GM19035 (cell line): ENCODE results near the gene TEX2.

ENCODE experiments used
- ATAC-seq: cut with Tn5 transposase; IDR thresholded peaks from one replicate; pipeline ENCODE4 v1.9.1; 2021; ENCODE audit not compliant: unreplicated experiment

The TEX2 gene

DNA sequence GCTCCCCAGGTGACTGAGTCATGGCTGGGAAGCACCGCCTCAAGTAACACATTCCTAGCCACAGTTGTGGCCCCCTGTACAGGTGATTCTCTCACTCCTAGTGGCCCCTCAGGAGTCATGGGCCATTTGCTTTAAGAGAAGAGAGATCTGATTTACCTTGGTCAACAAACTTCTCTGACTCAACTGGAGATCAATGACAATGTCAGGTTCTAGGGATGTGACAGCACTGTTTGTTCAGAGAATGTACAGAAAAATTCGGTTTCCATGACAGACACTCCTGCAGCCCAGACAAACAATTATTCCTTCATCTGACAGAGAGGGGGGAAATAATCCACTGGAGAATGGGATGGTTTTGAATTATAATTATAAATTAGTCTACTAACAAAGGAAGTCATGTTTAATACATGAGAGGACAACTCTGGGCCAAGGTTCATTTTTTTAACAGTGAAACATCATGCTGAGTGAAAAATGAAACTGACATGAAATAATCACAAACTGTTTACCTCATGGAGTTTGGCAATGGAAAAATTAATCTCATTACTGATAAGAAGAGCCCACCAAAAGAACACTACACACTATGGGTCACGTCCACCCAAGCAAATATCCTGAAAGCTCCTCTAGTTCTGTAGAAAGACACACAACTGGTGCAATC lies 142.8 kb downstream of the TEX2 start:
- ATAC-seq, result peak; percentile 10

DNA sequence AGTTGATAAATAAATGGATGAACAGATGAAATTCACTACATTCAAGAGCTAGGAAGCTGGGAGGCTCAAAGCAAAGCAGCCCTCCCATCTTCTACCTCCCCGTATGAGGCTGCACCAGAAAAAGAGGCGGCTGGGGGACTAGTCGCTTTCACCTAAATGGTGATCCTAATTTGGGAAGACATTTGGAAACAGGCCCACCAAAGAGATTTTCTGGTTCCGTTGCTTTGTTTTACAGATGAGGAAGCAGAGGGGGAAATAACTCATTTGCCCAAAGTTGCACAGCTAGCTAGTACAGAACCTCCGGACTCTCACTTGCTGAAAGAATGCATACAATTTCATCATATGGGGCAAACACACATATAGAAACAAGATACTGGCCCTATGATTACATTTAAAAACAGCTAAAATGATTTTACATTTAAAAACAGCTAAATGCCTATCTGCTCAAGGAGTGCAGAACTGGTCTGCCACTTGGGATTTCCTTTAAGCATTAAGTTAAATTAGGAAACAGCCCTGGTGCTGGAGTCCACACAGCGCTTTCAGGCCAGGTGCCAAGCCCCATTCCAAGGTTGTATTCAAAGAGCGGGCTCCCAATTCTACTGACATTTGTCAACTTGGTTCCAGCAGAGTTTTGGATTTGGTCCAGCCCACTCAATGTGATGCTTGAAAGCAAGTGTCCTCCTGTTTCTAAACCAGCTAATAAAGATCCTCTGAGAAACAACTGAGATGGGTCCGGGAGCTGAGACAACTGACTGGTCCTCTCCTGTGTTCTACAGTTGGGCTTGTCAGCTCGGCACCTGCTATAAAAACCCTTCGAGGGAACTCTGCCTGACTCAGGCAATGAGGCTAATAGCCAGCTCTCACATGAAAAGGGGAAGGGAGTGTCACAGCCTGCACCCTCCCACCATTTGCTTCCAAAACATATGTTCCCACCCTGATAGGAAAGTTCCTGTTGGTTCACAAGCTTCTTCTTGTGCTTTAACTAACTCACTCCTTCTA lies 144.8 kb downstream of the TEX2 start:
- no peak for ATAC-seq

DNA sequence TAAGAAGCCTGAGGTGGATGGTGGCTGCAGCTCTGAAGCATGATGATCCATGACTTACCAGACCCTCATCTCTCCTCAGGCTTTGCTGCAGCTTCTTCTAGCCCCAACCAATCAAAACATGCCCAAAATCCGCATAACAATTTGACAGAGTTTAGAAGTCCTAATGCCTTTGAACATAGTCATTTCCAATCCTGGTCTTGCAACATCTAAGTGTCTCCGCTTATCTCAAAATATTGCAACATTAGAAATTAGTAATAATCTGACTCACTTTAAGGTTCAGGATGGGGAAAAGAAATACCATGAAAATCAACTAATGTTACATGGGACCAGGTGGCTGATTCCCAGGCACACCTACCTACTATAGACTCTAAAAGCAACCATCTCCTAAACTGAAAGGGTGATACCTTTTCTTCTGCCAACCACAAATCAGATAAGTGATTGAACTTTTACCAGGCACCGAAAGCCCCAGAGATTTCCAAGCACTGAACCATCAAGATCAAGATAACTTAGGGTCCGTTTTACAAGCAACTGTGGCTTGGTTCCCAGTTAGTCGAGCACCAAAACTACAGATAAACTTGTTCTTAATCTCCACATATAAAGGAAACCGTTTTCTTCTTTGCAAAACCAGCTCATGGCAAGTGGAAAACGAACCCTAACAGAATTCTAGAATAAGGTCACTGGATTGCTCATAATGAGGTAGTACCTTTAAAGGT lies 147.1 kb downstream of the TEX2 start:
- no peak for ATAC-seq

DNA sequence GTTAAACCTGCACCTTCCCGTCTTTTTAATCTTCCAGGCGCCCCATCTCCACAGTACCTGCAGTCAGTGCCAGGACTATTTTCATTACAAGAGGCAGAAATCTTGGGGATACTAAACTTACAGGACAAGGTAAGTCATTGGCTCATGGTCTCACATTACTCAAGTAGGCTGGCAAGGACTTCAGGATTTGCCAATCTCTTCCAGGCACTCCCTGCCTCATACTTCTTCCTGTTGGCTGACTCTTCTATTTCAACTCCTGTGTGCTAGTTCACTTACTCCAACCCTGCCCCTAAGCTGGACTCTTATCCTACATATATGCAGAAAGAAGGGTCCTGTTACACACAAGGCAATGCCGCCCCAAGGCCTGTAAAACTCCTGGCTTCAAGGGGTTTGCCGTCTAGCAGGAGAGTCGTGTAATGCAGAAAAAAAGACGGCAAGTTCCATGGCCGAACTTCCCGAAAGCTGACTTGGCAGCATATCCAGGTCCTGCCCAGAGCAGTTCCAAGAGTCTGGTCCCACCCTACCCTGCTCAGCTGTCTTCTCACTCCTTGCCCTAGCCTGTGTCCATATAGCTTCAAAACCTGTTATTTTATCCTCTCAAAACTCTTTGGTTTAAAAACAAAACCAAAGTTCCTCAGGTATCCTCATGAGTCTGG lies 147.9 kb downstream of the TEX2 start:
- ATAC-seq, result no peak

DNA sequence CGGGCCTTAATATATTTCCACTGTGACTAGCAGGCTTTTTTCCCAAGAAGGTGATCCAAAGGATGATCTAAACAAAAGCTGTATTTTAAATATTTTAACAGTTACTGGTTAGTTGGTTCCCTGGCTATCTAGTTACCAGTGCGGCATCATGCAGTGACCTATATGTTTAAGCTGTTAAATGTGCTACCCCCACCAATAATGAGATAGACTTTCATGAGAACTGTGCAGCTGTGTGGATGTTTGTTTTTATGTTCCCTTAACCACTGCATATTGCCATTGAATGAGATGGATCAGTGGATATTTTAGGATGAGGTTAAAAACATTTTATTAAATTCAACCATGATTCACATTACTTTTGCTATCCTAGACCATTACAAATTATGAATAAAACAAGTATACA lies 150.1 kb downstream of the TEX2 start:
- ATAC-seq, result no peak

DNA sequence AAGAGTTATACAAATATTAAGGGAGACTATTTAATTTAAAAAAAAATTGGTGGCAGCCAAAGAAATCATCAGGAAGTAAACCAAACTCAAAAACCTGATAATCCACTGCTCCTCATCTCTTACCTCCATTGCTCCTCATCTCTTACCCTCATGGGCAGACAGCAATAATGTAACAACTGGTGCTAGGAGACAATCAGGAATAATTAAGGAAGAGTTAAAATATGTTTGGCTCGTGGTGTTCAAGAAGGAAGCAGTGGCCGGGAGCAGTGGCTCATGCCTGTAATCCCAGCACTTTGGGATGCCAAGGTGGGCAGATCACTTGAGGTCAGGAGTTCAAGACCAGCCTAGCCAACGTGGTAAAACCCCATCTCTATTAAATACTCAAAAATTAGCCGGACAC lies 151.2 kb downstream of the TEX2 start:
- no peak for ATAC-seq

DNA sequence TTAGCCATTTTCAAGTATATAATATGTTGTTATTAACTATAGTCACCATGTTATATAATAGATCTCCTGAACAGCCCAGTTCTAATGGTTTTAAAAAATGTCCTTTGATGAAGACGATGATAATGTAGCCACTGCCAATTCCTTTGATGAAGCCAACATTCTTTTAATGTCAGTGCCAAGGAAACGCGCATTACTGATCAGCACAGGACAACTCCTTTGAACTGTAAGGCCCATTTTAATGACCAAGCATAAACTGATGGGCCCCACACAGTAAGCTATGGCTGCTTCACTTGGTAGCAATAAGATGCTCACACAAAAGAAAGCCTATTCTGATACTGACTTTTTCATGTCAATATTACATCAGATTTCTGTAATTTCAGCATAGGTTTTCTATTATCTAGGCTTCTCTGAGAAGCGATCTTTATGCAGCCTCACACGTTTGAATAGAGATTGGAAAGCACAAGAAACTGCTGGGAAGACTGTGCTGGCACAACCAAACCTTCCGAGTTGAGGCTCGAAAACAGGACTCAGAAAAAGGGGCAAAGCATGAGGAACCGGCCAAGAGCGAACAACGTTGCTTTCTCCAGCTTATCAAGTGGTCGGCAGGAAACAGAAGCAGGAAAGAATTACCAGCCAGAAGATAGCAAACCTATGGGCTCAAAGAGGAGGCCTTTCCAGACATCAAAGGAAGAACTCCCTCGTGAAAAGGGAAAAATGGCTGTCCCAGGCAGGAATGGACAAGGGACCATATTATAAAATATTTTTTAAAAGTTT lies 152.5 kb downstream of the TEX2 start:
- ATAC-seq, result no peak

DNA sequence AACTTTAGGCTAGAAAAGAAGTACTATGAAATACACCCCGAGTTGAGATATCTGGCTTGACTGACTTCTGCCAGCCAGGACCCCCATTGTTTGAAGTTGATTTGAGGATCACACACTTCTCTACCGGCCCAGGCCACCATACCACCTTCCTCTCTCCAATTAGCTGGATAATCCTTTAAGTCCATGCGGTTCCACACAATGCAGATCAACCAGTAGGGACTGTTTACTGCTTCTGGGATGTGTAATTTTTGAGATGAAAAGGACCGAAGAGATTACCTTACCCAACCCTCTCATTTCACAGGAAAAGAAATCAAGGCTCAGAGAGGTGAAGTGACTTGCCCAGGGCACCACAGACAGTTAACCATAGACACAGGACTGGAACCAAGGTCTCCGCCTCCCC lies 153.7 kb downstream of the TEX2 start:
- ATAC-seq, result no peak

DNA sequence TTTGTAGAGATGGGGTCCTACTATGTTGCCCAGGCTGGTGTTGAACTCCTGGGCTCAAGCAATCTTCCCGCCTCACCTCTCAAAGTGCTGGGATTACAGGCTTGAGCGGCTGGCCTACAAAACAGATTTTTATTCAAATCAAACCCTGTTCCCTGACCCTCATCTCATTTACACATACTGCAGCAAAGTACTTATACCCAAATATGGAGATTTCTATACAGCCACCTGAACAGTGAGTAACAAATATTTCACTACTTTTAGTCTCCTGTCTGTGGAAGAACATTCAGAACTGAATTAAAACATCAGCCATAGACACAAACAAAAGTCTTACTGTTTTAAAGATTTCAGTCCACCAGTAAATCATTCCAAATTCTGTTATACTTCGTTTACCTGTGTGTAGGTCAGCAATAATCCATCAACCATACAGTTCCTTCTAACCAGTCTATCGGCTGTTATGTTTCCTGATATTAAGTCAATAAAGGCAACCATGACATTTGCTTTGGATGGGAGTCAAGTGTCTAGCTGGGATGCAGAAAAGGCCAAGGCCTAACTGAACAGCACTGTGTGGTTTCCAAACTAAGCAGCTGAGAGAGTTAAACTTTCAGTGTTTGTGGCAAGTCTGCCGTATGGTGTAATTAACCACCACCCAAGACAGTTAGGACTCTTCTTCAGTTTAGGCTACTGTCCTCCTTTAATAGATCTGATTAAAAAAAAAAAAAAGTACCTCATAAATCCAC lies 155.4 kb downstream of the TEX2 start:
- ATAC-seq, result no peak

DNA sequence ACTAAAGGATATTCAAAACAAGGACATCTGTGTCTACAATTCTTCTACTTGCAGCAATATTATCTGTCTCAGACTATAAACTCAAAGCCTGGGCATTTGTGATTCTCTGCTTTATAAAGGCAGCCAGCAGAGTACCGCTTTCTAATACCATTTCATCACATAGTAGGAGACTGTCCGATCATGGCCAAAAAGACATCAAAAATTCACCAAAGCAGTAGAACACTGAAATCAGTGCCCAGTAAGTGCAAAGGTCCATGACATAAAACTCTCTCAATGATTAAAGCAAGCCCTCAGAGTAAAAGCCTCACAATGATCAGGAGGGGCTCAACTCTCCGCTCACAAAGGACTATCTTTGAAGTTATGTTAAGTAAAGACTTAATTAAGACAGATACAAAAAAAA lies 156.1 kb downstream of the TEX2 start:
- ATAC-seq, result no peak

DNA sequence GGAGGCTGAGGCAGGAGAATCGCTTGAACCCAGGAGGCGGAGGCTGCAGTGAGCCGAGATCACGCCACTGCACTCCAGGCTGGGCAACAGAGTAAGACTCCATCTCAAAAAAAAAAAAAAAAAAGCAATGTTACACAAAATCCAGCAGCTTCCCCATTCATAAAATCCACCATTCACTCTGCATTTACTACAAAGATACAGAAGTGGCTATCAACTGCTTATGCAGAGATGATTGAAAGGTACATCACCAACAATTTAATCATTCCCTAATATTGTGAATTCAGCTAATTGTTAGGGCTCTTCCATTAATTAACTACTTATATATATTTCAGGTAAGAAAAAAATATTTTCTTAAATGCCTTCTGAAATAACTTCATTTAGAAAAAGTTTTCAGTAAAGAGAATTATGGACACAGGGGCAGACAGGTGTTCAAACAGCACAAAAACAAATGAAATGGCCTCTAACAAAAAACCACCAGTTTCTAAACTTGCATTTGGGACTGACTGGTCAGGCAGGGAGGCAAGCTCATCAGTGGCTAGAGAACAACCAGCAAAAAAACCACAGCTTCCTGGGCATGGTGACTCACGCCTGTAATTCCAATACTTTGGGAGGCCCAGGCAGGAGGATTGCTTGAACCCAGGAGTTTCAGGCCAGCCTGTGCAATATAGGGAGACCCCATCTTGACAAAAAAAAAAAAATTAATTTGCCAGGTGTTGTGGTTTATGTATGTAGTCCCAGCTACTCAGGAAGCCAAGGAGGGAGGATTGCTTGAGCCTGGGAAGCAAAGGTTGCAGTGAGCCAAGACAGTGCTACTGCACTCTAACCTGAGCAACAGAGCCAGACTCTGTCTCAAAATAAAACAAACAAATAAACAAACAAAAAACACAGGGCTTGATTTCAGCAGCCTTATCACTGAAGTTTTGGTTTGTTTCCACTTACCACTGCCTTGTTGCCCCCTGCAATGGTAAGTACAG lies 159.4 kb downstream of the TEX2 start:
- peak; percentile 65 for ATAC-seq

DNA sequence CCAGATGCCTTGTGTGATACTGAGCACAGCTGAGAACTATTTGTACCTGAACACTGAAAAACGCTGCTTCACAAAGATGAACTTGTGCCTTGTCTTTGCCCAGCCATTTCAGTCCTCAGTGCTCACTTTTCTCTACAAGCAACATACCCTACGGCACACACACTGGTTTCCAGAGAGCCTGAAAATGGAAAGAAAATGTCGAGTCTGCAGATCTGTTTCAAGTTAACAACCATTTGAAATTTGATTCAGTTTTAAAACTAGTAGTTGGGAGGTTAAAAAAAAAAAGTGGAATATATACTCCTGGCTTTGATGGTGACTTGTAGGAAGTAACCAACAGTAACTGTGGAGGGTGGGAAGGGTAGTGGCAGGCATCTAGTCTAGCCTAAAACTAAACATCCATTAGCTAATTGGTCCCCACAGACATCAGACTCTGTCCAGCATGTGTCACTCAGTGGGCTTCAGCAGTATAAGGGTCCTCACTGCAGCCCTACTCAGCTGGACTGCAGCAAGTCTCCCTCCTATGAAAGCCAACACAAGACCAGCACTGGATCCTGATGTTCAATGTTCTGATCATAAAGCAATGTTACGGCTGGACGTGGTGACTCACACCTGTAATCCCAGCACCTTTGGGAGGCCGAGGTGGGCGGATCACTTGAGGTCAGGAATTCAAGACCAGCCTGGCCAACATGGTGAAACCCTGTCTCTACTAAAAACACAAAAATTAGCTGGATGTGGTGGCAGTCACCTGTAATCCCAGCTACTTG lies 160.3 kb downstream of the TEX2 start:
- no peak for ATAC-seq

DNA sequence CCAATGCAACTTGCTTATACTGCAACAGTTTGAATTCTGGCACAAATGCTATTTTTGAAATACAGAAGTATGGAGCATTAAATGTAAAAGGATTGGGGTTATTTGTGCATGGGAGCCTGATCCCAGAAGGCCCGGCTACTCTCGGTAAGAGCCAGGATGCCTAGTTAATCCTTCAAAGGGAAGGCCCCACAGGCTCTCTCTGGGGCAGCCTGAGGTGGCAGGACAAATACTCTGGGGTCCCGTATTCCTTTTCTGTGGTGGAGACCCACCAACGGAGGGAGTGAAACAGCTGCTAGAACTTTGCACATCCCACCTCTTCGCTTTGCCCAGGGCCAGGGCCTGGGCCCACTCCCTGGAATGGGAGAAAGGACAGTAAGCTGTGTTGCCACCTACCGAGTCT lies 163.5 kb downstream of the TEX2 start:
- no peak for ATAC-seq
